HG03571 (cell line): ENCODE results near the gene ITPKC.

Source experiments
- ATAC-seq: cut with Tn5 transposase; IDR thresholded peaks from one replicate; pipeline ENCODE4 v1.9.1; 2021; ENCODE audit not compliant: unreplicated experiment

ITPKC gene

DNA sequence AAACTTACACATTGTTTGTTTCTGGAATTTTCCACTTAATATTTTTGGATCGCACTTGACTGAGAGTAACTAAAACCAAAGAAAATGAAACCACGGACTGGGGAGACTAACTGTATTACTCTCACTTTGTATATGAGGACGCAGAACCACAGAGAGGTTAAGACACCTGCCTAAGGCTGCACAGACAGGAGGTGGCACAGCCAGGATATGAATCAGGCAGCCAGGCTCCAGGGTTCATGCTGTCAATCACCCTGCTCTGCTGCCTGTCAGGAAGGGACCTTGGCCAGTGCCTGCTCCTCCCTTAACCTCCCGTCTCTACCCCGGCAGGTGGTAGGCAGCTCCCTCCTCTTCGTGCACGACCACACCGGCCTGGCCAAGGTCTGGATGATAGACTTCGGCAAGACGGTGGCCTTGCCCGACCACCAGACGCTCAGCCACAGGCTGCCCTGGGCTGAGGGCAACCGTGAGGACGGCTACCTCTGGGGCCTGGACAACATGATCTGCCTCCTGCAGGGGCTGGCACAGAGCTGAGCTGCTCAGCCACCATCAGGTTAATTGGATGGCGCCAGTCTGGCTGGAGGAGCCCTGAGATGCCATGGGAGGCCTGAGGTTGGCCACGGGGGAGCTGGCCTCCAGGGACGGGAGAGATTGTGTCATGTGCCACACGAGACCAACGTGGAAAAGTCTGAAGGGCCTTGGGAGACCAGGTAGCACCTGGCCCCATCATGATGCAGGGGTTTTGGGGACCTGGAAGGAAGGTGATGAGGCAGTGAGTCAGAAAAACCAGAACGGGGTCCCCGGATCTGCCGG, 22.3 kb downstream of the ITPKC start:
- ATAC-seq: no peak

DNA sequence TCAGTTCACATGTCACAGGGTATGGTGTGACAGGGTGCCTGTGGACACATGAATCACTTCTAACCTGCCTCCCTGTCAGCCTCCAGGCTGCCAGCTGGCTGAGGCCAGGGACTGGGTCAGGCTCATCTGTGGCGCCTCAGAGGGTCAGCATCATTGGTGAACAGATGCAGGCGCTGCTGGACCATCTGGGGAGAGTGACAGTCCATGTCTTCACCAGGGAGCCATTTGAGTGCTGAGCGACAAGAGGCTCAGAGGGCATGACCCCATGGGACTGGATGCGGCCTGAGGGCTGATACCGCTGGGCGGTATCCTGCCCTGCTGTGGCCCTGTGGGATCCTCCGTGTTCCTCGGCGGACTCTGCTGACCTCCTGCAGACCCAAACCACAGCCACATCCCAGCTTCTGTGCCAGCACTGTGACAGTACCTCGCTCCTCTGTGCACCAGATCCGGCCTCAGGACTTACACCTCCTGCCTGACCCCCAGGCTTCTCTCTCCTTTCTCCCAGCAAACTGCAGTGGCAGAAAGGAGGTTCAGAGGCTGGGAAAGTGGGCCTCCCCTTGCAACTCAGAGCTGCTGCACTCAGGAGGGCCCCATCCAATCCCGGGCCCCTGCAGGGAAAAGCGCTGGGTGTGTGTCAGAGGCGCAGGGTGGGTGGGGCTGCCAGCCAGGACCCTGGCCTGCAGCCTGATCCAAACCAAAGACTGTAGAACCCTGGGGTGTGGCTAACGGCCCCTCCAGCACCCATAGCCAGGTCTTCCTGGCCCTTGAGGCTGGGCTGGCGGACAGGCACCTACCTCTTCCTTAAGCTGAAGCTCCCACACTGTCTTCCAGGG, 23.2 kb downstream of the ITPKC start:
- ATAC-seq: no peak

DNA sequence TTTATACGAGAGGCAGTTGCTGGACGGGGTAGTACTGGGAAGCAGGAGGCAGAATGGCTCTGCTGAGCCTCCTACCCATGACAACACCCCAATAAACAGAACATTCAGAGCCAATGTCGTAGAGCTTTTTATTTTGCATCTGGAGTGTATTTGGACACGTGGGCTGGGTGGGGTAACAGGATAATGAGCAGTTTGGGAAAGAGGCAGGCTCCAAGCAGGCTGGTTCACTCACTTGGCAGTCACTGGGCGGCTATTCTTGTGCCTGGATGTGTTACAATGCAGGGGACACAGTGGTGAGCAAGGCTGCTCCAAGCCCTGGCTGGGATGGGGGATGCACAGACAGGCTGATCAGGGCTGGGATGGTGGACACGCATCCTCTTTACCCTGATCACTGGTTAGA, 23.8 kb downstream of the ITPKC start:
- no peak for ATAC-seq

DNA sequence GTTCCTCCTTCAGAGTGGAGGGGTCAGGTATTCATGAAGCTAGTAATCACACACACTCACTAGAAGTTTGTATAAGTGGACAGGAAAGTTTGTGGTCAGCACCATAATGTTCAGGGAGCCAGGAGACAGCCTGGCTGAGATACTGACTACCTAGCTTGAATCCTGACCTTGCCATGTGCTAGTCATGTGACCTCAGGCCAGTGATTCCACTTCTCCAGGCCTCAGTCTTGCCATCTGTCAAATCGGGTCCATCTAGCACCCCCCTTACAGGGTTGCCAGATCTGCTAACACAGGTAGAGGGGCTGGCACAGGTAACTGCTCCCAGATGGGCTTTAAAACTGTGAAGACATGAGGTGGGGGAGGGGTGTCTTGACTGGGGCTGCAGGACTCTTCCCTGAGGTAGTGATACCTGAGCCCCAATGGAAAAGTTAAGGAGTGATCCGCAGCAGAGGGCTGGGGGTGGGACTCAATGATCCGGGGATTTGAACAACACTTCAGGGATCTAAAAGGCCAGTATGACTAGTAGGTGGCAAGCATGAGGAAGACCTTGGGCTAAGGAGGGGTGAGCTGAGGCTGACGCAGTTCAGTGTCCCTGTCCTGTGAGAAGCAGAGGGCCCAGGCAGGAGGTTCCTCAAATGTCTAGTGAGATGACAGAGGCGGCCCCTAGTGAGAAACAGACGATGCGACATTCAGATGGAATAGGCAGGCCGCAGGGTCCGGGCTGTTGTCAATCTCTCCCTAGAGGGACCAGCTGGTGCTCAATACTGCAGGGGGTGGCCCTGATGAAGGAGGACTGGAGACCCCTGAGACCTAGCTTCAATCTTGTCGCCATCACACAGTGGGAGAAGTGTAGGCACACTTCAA, 24.8 kb downstream of the ITPKC start:
- ATAC-seq: no peak

DNA sequence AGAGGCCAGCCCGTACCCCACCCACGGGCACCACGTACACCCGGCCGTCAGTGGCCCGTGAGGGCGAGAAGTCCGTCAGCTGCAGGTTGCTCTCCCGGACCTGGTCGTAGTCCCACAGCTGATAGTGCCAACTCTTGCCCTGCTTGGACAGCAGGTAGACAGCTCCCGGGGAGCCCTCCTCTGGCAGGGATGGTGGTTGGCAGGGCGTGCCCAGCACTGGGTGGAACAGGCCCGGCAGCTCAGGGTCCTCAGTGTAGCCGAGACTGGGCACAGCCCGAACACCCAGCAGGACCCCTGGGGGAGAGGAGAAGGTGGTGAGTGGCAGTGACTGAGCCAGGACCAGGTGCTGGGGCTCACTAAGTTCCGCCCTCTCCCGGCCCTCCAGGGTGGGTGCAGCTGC, 25.6 kb downstream of the ITPKC start:
- ATAC-seq: no peak

DNA sequence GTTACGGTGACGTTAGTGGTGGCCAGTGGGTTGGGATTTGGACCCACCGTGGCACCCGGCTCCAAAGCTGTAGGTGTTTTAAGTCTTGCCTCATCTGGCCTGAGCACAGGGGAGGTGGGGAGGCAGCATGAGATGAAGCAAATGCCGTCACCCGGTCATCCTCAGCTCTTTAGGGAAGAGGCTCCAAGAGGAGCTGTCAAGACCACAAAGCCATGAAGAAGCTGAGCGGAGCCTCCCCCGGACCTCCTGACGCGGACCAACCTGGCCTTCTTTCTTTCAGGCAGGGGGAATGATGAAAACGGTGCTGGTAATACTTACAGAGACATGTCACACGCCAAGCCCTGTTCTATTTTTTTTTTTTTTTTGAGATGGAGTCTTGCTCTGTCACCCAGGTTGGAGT, 26.0 kb downstream of the ITPKC start:
- no peak for ATAC-seq

DNA sequence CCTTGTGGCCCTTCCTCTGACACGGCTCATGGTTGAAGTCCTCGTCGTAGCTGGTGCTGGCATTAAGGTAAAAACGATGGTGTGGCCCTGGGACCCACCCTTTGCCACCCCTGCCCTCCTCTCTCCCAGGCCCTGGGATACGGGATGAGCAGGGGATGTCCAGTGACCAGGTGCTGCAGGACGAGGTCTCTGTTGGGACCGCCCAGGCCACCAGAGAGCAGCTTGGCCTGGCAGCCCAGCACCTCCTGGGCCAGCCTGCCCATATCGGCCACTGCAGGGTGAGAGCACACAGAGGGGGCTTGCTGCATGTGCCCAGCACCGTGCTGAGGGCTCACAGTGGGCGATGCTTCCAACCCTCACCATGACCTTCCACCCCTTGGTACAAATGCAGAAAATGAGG, 27.0 kb downstream of the ITPKC start:
- ATAC-seq: no peak

DNA sequence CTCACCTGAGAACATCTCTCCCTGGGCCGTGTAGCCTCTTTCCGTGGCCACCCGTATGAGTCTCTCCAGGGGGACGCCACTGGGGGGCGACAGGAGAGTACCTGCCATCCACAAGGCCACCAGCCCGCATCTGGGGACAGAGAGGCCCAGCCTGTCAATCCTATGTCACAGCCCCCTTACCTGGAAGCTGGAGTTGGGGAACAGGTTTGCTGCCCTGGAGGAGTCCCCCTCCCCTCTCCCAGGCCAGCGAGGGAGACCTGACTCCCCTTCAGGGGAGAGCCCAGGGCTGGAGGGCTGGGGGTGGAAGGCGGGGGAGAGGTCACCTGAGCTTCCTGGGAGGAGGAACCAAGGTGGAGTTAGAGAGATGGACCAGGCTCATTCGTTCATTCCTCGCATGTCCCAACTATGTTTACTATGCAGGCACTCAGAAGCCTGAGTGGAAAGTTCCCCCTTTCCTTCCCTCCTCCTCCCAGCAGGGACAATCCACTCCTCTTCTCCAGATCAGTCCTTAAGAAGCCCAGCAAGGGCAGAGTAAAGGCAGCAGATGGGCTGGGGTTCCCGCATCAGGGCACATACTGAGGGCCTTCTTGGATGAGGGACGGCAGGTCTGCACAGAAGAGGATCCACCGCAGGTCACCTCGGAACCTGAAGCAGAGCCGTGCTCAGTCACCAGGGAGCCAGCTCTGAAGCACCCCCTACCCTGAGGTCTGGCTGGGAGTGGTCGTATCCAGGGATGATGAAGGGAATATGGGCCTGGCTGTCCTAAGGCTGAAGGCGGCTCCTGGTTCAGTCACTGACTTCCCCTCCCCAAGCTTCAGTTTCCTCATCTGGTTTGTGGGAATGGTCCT, 27.9 kb downstream of the ITPKC start:
- no peak for ATAC-seq

DNA sequence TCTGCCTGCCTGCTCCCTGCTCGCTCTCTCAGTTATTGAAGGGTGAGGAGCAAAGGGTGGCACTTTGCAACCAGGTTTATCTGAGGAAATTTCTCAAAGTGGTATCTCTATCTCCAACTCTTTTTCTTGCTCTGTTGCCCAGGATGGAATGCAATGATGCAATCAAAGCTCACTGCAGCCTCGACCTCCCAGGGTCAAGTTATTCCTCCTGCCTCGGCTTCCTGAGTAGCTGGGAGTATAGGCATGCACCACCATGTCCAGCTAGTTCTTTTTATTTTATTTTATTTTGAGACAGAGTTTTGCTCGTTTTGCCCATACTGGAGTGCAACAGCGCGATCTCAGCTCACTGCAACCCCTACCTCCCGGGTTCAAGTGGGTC, 28.5 kb downstream of the ITPKC start:
- ATAC-seq: no peak

DNA sequence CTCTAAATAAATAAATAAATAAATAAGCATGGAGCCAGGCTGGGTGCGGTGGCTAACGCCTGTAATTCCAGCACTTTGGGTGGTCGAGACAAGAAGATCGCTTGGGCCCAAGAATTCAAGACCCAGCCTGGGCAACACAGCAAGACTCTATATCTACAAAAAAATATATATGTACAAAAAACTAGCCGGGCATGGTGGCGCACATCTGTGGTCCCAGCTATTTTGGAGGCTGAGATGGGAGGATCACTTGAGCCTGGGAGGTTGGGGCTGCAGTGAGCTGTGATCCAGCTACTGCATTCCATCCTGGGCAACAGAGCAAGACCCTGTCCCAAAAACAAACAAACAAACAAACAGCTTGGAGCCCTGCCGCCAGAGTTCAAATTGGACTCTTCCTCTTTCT, 30.6 kb downstream of the ITPKC start:
- ATAC-seq: no peak

DNA sequence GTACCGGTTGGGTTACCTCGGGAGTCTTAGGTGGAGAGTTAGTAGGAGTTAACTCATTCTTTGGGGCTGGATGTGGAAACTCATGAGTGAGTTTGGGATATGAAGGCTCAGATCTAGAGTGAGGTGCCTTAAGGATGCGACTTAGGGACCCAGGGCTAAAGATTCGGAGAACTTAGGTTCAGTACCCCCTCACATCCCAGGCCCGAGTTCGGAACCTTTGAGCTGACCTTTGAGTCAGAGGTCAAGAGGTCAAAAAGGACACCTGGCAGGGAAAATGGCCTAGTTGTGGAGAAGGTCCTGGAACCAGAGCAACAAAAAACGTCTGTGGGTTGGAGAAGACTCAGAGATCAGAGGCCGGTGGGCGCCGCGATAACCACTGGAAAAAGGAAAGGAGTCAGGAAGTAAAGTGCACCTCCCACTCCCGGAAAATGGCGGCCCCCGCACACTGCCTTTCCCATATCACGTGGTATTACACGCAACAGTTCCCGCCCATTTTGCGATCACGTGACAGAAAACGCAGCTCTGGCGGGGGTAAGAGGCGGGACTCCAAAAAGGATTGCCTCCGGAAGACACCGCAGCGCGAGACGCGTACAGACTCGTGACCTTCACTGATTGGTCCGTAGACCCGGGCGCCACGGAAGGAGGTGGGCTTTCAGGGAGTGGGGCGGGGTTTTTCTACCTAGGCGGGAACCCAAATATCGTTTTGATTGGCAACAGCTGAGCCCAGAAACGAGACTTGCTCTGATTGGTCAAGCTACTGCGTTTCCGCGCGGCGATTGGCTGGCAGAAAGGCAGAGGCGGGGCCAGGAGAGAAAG, 33.4 kb downstream of the ITPKC start, which contains the start of gene ACTMAP:
Gene ACTMAP, minus strand, starts transcription at position 420 of the 816 bp plus-strand sequence. CDS start 674 bp downstream, outside the sequence.
- ATAC-seq: peak; percentile 79

DNA sequence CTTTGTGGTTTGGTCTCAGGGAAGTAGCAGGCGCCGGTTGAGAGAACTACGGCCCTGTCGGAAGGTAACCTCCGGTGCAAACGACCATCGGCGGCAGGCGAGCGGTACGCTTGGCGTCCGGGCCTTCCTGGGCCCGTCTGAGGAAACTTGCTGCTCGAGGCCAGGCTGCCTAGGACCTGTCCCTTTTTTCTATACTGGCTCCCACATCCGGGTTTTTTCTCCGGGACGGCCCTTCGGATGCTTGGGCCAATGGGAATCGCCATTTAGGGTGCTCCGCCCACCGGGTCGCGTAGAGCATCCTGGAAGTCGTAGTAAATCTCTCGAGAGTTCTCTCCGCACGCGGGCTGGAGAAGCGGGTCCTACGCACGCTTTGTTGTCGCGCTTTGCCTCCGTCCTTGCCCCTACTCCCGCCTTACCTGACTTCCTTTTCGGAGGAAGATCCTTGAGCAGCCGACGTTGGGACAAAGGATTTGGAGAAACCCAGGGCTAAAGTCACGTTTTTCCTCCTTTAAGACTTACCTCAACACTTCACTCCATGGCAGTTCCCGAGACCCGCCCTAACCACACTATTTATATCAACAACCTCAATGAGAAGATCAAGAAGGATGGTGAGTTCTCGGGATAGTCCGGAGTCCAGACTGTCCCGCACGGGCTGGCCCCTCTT, 34.1 kb downstream of the ITPKC start, which contains the start of gene SNRPA:
Gene SNRPA, plus strand, starts transcription at position 330 of the 664 bp plus-strand sequence. Its CDS starts 206 bp downstream, at position 536.
- peak; percentile 51 for ATAC-seq

DNA sequence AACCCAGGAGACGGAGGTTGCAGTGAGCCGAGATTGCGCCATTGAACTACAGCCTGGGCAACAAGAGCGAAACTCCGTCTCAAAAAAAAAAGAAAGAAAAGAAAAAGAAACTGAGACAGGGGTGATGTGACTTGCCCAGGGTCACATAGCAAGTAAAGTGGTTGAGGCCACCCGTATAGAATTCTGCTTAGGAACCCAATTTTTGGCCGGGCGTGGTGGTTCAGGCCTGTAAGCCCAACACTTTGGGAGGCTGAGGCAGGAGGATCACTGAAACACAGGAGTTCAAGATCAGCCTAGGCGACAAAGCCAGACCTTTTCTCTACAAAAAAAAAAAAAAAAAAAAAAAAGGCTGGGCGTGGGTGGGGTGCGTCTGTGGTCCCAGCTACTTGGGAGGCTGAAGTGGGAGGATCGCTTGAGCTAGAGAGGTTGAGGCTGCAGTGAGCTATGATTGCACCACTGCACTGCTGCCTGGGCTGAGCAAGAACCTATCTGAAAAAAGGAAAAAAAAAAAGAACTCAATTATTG, 35.4 kb downstream of the ITPKC start:
- ATAC-seq: no peak

DNA sequence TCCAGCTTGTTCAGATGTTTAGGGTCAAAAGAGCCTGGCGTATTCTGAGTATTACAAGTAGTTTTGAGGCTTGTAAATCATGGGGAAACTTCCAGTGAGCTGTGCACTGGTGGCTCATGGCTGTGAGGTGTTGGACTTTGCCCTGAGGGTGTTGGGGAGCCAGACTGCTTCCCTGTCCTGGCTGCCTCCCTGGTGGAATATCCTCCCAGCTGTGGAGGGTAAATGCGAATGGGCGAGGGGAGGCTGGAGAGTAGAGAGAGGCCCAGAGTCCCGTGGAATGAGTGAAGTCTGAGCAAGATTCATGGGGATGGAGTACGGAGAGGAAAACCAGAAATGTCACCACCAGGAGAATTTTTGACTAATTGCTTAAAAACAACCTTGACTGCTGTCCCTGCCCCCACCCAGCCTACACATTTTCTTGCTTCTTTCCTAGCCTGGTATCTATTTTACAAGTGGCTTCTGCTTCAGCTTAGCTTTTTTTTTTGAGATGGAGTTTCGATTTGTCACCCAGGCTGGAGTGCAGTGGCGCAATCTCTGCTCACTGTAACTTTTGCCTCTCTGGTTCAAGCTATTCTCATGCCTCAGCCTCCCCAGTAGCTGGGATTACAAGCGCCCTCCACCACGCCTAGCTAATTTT, 37.8 kb downstream of the ITPKC start:
- no peak for ATAC-seq

DNA sequence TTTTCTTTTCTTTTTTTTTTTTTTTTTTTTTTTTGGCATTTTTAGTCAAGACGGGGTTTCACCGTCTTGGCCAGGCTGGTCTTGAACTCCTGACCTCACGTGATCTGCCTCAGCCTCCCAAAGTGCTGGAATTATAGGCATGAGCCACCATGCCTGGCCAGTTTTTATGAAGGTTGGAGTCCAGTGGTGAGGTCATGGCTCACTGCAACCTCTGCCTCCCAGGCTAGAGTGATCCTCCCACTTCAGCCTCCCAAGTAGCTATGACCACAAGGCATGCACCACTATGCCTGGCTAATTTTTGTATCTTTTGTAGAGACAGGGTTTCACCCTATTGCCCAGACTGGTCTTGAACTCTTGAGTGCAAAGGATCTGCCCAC, 38.3 kb downstream of the ITPKC start:
- ATAC-seq: no peak

DNA sequence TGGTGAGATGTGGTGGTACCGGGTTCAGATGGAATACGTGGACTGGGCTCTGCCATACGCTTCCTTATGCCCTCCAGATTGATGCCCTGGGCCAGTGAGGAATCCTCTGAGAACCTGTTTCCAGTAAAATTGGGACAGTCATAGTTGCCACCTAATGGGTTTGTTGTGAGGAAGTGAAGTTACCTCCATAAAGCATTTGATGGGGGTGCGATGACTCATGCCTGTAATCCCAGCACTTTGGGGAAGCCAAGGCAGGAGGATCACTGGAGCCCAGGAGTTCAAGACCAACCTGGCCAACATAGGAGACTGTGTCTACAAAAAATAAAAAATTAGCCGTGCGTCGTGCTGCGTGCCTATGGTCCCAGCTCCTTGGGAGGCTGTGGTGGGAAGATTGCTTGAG, 38.9 kb downstream of the ITPKC start:
- ATAC-seq: no peak

DNA sequence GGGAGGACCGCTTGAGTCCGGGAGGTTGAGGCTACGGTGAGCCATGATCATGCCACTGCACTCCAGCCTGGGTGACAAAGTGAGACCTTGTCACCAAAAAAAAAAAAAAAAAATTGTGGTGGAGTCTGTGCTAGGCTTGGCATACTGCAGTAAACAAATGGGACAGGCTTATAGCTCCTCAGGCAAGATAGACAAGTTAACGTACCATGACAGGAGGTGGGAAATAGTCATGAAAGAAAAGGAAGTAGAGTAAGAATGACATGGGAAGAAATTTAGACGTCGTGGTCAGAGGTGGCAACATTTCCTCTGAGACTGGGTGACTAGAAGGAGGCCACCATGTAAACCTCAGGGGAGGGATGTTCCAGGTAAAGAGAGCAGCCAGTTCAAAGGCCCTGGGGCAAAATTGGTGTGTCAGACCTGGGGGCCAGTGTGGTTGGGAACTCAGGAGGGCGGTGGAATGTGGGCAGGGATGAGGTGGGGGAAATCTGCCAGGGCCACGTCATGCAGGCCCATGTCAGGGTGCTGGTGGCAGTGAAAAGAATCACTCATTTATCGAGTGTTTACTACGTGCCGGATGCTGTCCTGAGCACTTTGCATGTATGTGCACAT, 39.7 kb downstream of the ITPKC start:
- ATAC-seq: no peak

DNA sequence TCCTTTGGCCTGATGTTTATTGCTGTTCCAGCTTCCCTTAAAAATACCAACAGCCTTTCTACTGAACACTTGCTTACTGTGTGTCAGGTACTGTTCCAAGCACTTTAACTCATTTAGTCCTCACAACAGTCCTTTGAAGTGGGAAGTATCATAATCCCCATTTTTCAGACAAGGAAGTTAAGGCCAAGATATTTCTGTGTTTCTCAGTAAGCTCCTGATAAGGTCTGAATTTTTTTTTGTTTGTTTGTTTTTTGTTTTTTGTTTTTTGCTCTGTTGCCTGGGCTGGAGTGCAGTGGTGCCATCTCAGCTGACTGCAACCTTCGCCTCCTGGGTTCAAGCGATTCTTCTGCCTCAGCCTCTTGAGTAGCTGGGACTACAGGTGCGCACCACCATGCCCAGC, 41.6 kb downstream of the ITPKC start:
- ATAC-seq: no peak
